GM21390 (cell line): Measurements from ENCODE around the gene SCAMP2.
"Not testable (repeated sequence)": the region's sequence is repeated elsewhere in the genome, so short reads cannot be mapped to it uniquely, and the experiment has no call there.

ENCODE experiments used
- ATAC-seq: cut with Tn5 transposase; IDR thresholded peaks from one replicate; pipeline ENCODE4 v1.9.1; 2021; ENCODE audit not compliant: unreplicated experiment

SCAMP2 gene

GRCh38 chr15:74891469-74891868 is 18.3 kb upstream of the SCAMP2 start:
- no peak for ATAC-seq

- no peak for ATAC-seq
Observed at GRCh38 chr15:74890665-74890960, 17.4 kb upstream of the SCAMP2 start.

- ATAC-seq: peak; percentile 86
Observed at GRCh38 chr15:74889883-74890664, 16.9 kb upstream of the SCAMP2 start, which contains the start of gene MPI. Gene MPI (plus strand): TSS chr15:74890042. CDS start chr15:74890074, 32 bp downstream.

- ATAC-seq: peak; percentile 22
Observed at GRCh38 chr15:74889390-74889882, 16.3 kb upstream of the SCAMP2 start.

GRCh38 chr15:74888716-74889115 is 15.6 kb upstream of the SCAMP2 start:
- ATAC-seq: no peak

- not testable (repeated sequence) for ATAC-seq
Observed at GRCh38 chr15:74887537-74888193, 14.5 kb upstream of the SCAMP2 start.

GRCh38 chr15:74885461-74885860 is 12.3 kb upstream of the SCAMP2 start:
- no peak for ATAC-seq

- ATAC-seq: no peak
Observed at GRCh38 chr15:74884428-74885223, 11.5 kb upstream of the SCAMP2 start.

GRCh38 chr15:74882528-74882927 is 9.4 kb upstream of the SCAMP2 start:
- no peak for ATAC-seq

- ATAC-seq: no peak
Observed at GRCh38 chr15:74878273-74878672, 5.1 kb upstream of the SCAMP2 start.

GRCh38 chr15:74873756-74874424 is 725 bp upstream of the SCAMP2 start:
- no peak for ATAC-seq

GRCh38 chr15:74872702-74873035 is 496 bp downstream of the SCAMP2 start:
- ATAC-seq: no peak

GRCh38 chr15:74870436-74871215 is 2.5 kb downstream of the SCAMP2 start:
- ATAC-seq: no peak

- peak; percentile 56 for ATAC-seq
Observed at GRCh38 chr15:74869726-74870407, 3.3 kb downstream of the SCAMP2 start.

GRCh38 chr15:74869372-74869725 is 3.8 kb downstream of the SCAMP2 start:
- no peak for ATAC-seq

GRCh38 chr15:74868059-74868458 is 5.1 kb downstream of the SCAMP2 start:
- no peak for ATAC-seq

- ATAC-seq: no peak
Observed at GRCh38 chr15:74867466-74868038, 5.6 kb downstream of the SCAMP2 start.

GRCh38 chr15:74866090-74866489 is 7.1 kb downstream of the SCAMP2 start:
- ATAC-seq: no peak

GRCh38 chr15:74865316-74865715 is 7.8 kb downstream of the SCAMP2 start:
- ATAC-seq: no peak

GRCh38 chr15:74864296-74864695 is 8.9 kb downstream of the SCAMP2 start:
- no peak for ATAC-seq
